Measurements from ENCODE around the gene DCTN5.

Gene DCTN5

GRCh38 chr16:23702951-23703350 is 61.7 kb downstream of the DCTN5 start:
- Histone ChIP-seq H3K36me3 (ENCODE audit: control insufficient read depth in 5 of 5, insufficient read depth in 5 of 5, low read length in 5 of 5) (no peaks in the 10 kb centered on the region), H3K9ac (ENCODE audit: low read length in 5 of 5) (no peak overlapping the region), H3K4me3 (ENCODE audit: low read depth in 1 of 5, low read length in 5 of 5) (no peak overlapping the region), H3K4me1 (ENCODE audit: control insufficient read depth in 5 of 5, insufficient read depth in 5 of 5, low read length in 5 of 5) (no peaks in the 10 kb centered on the region), H3K9me3 (ENCODE audit: control insufficient read depth in 5 of 5, low read length in 5 of 5) (peaks cover 0 to 11% (median 4%) of the 10 kb centered on the region in 5 donors), H3K27me3 (ENCODE audit: control insufficient read depth in 5 of 5, insufficient read depth in 4 of 5, low read length in 5 of 5) (peaks cover 0 to 10% (median 0%) of the 10 kb centered on the region in 5 donors), H3K27ac (ENCODE audit: low read depth, low read length) (no peak overlapping the region)

GRCh38 chr16:23704772-23705516 is 63.7 kb downstream of the DCTN5 start:
- no peaks in the 10 kb centered on the region for H3K36me3 ChIP-seq (ENCODE audit: control insufficient read depth in 5 of 5, insufficient read depth in 5 of 5, low read length in 5 of 5)
- no peak overlapping the region for H3K9ac ChIP-seq (ENCODE audit: low read length in 5 of 5)
- no peak overlapping the region for H3K27ac ChIP-seq (ENCODE audit: low read depth, low read length)
- no peak overlapping the region for H3K4me3 ChIP-seq (ENCODE audit: low read depth in 1 of 5, low read length in 5 of 5)
- H3K4me1 ChIP-seq (ENCODE audit: control insufficient read depth in 5 of 5, insufficient read depth in 5 of 5, low read length in 5 of 5), result no peaks in the 10 kb centered on the region
- H3K27me3 ChIP-seq (ENCODE audit: control insufficient read depth in 5 of 5, insufficient read depth in 4 of 5, low read length in 5 of 5), result peaks cover 0 to 10% (median 0%) of the 10 kb centered on the region in 5 donors
- H3K9me3 ChIP-seq (ENCODE audit: control insufficient read depth in 5 of 5, low read length in 5 of 5), result peaks cover 8 to 18% (median 15%) of the 10 kb centered on the region in 5 donors

- peaks cover 0 to 10% (median 2%) of the 10 kb centered on the region in 5 donors for H3K27me3 ChIP-seq (ENCODE audit: control insufficient read depth in 5 of 5, insufficient read depth in 4 of 5, low read length in 5 of 5)
- no peak overlapping the region for H3K4me3 ChIP-seq (ENCODE audit: low read depth in 1 of 5, low read length in 5 of 5)
- no peak overlapping the region for H3K9ac ChIP-seq (ENCODE audit: low read length in 5 of 5)
- no peaks in the 10 kb centered on the region for H3K36me3 ChIP-seq (ENCODE audit: control insufficient read depth in 5 of 5, insufficient read depth in 5 of 5, low read length in 5 of 5)
- no peak overlapping the region for H3K27ac ChIP-seq (ENCODE audit: low read depth, low read length)
- H3K9me3 ChIP-seq (ENCODE audit: control insufficient read depth in 5 of 5, low read length in 5 of 5), result peaks cover 8 to 21% (median 18%) of the 10 kb centered on the region in 5 donors
- H3K4me1 ChIP-seq (ENCODE audit: control insufficient read depth in 5 of 5, insufficient read depth in 5 of 5, low read length in 5 of 5), result no peaks in the 10 kb centered on the region
These were observed 64.2 kb downstream of the DCTN5 start for GRCh38 chr16:23705517-23705902.

GRCh38 chr16:23706439-23706838 is 65.2 kb downstream of the DCTN5 start:
- H3K9ac ChIP-seq (ENCODE audit: low read length in 5 of 5), result no peak overlapping the region
- H3K4me3 ChIP-seq (ENCODE audit: low read depth in 1 of 5, low read length in 5 of 5), result no peak overlapping the region
- peaks cover 0 to 14% (median 4%) of the 10 kb centered on the region in 5 donors for H3K27me3 ChIP-seq (ENCODE audit: control insufficient read depth in 5 of 5, insufficient read depth in 4 of 5, low read length in 5 of 5)
- no peak overlapping the region for H3K27ac ChIP-seq (ENCODE audit: low read depth, low read length)
- no peaks in the 10 kb centered on the region for H3K4me1 ChIP-seq (ENCODE audit: control insufficient read depth in 5 of 5, insufficient read depth in 5 of 5, low read length in 5 of 5)
- peaks cover 8 to 21% (median 19%) of the 10 kb centered on the region in 5 donors for H3K9me3 ChIP-seq (ENCODE audit: control insufficient read depth in 5 of 5, low read length in 5 of 5)
- H3K36me3 ChIP-seq (ENCODE audit: control insufficient read depth in 5 of 5, insufficient read depth in 5 of 5, low read length in 5 of 5), result no peaks in the 10 kb centered on the region

GRCh38 chr16:23709536-23709935 is 68.3 kb downstream of the DCTN5 start:
- H3K27me3 ChIP-seq (ENCODE audit: control insufficient read depth in 5 of 5, insufficient read depth in 4 of 5, low read length in 5 of 5), result peaks cover 19 to 35% (median 23%) of the 10 kb centered on the region in 5 donors
- H3K27ac ChIP-seq (ENCODE audit: low read depth, low read length), result no peak overlapping the region
- H3K4me3 ChIP-seq (ENCODE audit: low read depth in 1 of 5, low read length in 5 of 5), result no peak overlapping the region
- H3K36me3 ChIP-seq (ENCODE audit: control insufficient read depth in 5 of 5, insufficient read depth in 5 of 5, low read length in 5 of 5), result no peaks in the 10 kb centered on the region
- H3K9me3 ChIP-seq (ENCODE audit: control insufficient read depth in 5 of 5, low read length in 5 of 5), result peaks cover 5 to 19% (median 14%) of the 10 kb centered on the region in 5 donors
- peaks cover 0 to 6% (median 2%) of the 10 kb centered on the region in 5 donors for H3K4me1 ChIP-seq (ENCODE audit: control insufficient read depth in 5 of 5, insufficient read depth in 5 of 5, low read length in 5 of 5)
- no peak overlapping the region for H3K9ac ChIP-seq (ENCODE audit: low read length in 5 of 5)

GRCh38 chr16:23710008-23710407 is 68.7 kb downstream of the DCTN5 start:
- H3K4me1 ChIP-seq (ENCODE audit: control insufficient read depth in 5 of 5, insufficient read depth in 5 of 5, low read length in 5 of 5), result peaks cover 0 to 6% (median 2%) of the 10 kb centered on the region in 5 donors
- H3K27me3 ChIP-seq (ENCODE audit: control insufficient read depth in 5 of 5, insufficient read depth in 4 of 5, low read length in 5 of 5), result peaks cover 20 to 33% (median 23%) of the 10 kb centered on the region in 5 donors
- no peaks in the 10 kb centered on the region for H3K36me3 ChIP-seq (ENCODE audit: control insufficient read depth in 5 of 5, insufficient read depth in 5 of 5, low read length in 5 of 5)
- H3K9me3 ChIP-seq (ENCODE audit: control insufficient read depth in 5 of 5, low read length in 5 of 5), result peaks cover 5 to 19% (median 14%) of the 10 kb centered on the region in 5 donors
- no peak overlapping the region for H3K27ac ChIP-seq (ENCODE audit: low read depth, low read length)
- no peak overlapping the region for H3K9ac ChIP-seq (ENCODE audit: low read length in 5 of 5)
- no peak overlapping the region for H3K4me3 ChIP-seq (ENCODE audit: low read depth in 1 of 5, low read length in 5 of 5)

- Histone ChIP-seq H3K36me3 (ENCODE audit: control insufficient read depth in 5 of 5, insufficient read depth in 5 of 5, low read length in 5 of 5) (no peaks in the 10 kb centered on the region), H3K27me3 (ENCODE audit: control insufficient read depth in 5 of 5, insufficient read depth in 4 of 5, low read length in 5 of 5) (peaks cover 20 to 32% (median 23%) of the 10 kb centered on the region in 5 donors), H3K9me3 (ENCODE audit: control insufficient read depth in 5 of 5, low read length in 5 of 5) (peaks cover 5 to 19% (median 14%) of the 10 kb centered on the region in 5 donors), H3K4me1 (ENCODE audit: control insufficient read depth in 5 of 5, insufficient read depth in 5 of 5, low read length in 5 of 5) (peaks cover 0 to 6% (median 2%) of the 10 kb centered on the region in 5 donors), H3K9ac (ENCODE audit: low read length in 5 of 5) (no peak overlapping the region), H3K4me3 (ENCODE audit: low read depth in 1 of 5, low read length in 5 of 5) (no peak overlapping the region), H3K27ac (ENCODE audit: low read depth, low read length) (no peak overlapping the region)
These were observed 69.2 kb downstream of the DCTN5 start for GRCh38 chr16:23710504-23710903.

DNA sequence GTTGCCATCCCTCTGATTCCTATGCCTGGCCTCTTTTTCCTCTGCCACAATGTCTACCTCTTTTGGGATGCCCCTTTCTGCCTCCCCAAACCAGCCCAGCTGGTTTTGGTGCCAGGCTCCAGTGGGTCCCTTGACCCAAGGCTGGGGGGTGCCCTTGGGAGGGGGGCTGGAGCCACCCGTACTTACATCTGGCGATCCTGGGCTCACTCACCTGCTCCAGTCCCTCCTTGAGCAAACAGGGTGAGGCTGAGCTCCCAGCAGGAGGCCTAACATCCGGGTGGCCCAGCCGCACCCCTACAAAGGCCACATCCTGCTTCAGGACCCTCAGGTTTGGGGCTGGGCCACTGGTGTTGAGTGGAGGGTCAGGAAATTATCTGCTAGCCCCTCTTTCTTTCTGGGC is 70.5 kb downstream of the DCTN5 start:
- Histone ChIP-seq H3K4me3 (ENCODE audit: low read depth in 1 of 5, low read length in 5 of 5) (no peak overlapping the region), H3K27me3 (ENCODE audit: control insufficient read depth in 5 of 5, insufficient read depth in 4 of 5, low read length in 5 of 5) (peaks cover 18 to 29% (median 23%) of the 10 kb centered on the region in 5 donors), H3K9ac (ENCODE audit: low read length in 5 of 5) (no peak overlapping the region), H3K9me3 (ENCODE audit: control insufficient read depth in 5 of 5, low read length in 5 of 5) (peaks cover 5 to 19% (median 14%) of the 10 kb centered on the region in 5 donors), H3K36me3 (ENCODE audit: control insufficient read depth in 5 of 5, insufficient read depth in 5 of 5, low read length in 5 of 5) (no peaks in the 10 kb centered on the region), H3K27ac (ENCODE audit: low read depth, low read length) (no peak overlapping the region), H3K4me1 (ENCODE audit: control insufficient read depth in 5 of 5, insufficient read depth in 5 of 5, low read length in 5 of 5) (peaks cover 0 to 6% (median 2%) of the 10 kb centered on the region in 5 donors)

GRCh38 chr16:23712976-23713375 is 71.7 kb downstream of the DCTN5 start, which contains the start of gene ERN2:
Gene ERN2, minus strand, starts transcription at chr16:23713222. Its CDS starts 35 bp downstream, at chr16:23713187.
- H3K9me3 ChIP-seq (ENCODE audit: control insufficient read depth in 5 of 5, low read length in 5 of 5), result peaks cover 5 to 19% (median 14%) of the 10 kb centered on the region in 5 donors
- no peaks in the 10 kb centered on the region for H3K36me3 ChIP-seq (ENCODE audit: control insufficient read depth in 5 of 5, insufficient read depth in 5 of 5, low read length in 5 of 5)
- peaks cover 18 to 29% (median 25%) of the 10 kb centered on the region in 5 donors for H3K27me3 ChIP-seq (ENCODE audit: control insufficient read depth in 5 of 5, insufficient read depth in 4 of 5, low read length in 5 of 5)
- no peak within 1 kb of the TSS for H3K9ac ChIP-seq (ENCODE audit: low read length in 5 of 5)
- no peak within 1 kb of the TSS for H3K27ac ChIP-seq (ENCODE audit: low read depth, low read length)
- no peak within 1 kb of the TSS for H3K4me3 ChIP-seq (ENCODE audit: low read depth in 1 of 5, low read length in 5 of 5)
- H3K4me1 ChIP-seq (ENCODE audit: control insufficient read depth in 5 of 5, insufficient read depth in 5 of 5, low read length in 5 of 5), result peaks cover 0 to 6% (median 2%) of the 10 kb centered on the region in 5 donors

DNA sequence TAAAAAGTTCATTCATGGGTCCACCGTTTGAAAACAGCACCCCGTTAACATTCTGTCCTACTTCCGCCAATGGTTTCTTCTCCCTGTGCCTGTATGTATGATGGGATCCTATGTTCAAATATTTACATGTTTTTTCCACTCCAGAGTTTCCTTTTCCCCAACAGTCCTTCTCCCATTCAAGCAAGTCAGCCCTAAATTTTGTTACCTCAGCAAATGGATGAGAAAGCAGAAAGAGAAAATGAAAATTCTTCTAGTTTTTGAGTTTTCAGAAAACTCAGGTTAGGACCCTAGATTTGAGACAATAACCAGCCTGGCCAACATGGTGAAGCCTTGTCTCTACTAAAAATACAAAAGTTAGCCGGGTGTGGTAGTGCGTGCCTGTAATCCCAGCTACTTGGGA is 75.2 kb downstream of the DCTN5 start:
- Histone ChIP-seq H3K4me1 (ENCODE audit: control insufficient read depth in 5 of 5, insufficient read depth in 5 of 5, low read length in 5 of 5) (peaks cover 0 to 6% (median 2%) of the 10 kb centered on the region in 5 donors), H3K4me3 (ENCODE audit: low read depth in 1 of 5, low read length in 5 of 5) (no peak overlapping the region), H3K9me3 (ENCODE audit: control insufficient read depth in 5 of 5, low read length in 5 of 5) (no peaks in the 10 kb centered on the region), H3K27me3 (ENCODE audit: control insufficient read depth in 5 of 5, insufficient read depth in 4 of 5, low read length in 5 of 5) (peaks cover 18 to 25% (median 23%) of the 10 kb centered on the region in 5 donors), H3K9ac (ENCODE audit: low read length in 5 of 5) (no peak overlapping the region), H3K27ac (ENCODE audit: low read depth, low read length) (no peak overlapping the region), H3K36me3 (ENCODE audit: control insufficient read depth in 5 of 5, insufficient read depth in 5 of 5, low read length in 5 of 5) (no peaks in the 10 kb centered on the region)
